GM12892 (cell line): ENCODE data around the gene GALNTL6.

Experiments used
- POLR2A ChIP-seq: IDR thresholded peaks from 2 replicates; pipeline ENCODE4 v1.6.1; 2011; ENCODE audit warnings: low read depth, low read length, control low read depth
- POLR2AphosphoS5 ChIP-seq: IDR thresholded peaks from 2 replicates; pipeline ENCODE4 v1.6.1; 2011; ENCODE audit warnings: low read depth, low read length, control low read depth
- TAF1 ChIP-seq: IDR thresholded peaks from 2 replicates; pipeline ENCODE4 v1.6.1; 2011; ENCODE audit warnings: low read depth, mild to moderate bottlenecking, control low read depth, low read length, borderline replicate concordance

DNA sequence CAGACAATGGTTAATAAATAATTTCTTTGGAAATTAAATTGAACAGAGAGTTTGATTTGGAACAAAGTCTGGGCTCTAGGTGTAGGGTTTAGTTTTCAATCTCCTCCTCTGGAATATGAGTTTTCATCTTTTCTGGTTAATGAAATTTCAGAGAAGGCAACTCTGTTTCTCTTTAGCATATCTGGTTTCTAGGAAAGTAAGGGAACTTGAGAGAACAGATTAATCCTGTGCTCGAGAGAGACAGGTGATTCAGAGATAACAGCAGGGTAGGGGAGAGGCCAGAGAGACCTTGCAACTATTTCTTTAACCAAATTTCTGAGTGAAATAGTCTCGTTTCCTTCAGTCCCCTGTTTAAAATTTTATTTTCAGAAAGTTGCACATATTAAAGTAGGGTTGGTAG, 275.4 kb downstream of the GALNTL6 start:
- no peak for TF ChIP-seq POLR2A
- TF ChIP-seq TAF1: no peak
- no peak for TF ChIP-seq POLR2AphosphoS5
